Muscle layer of colon (tissue), 2 donors: ENCODE data around the gene CHST14.

Experiments used
- H3K27ac ChIP-seq: one replicate; pipeline ENCODE4 v1.7.0; 2013; ENCODE audit warnings: low read depth, mild to moderate bottlenecking, low read length, moderate library complexity
- H3K27me3 ChIP-seq, 2 donors: one replicate each; pipeline ENCODE4 v1.7.0; 2013; ENCODE audit warnings: low read length in 2 of 2, mild to moderate bottlenecking in 2 of 2; ENCODE audit not compliant: insufficient read depth in 2 of 2, control insufficient read depth in 1 of 2
- H3K36me3 ChIP-seq: one replicate; pipeline ENCODE4 v1.7.0; 2013; ENCODE audit warnings: mild to moderate bottlenecking, low read length; ENCODE audit not compliant: insufficient read depth
- H3K4me1 ChIP-seq: one replicate; pipeline ENCODE4 v1.7.0; 2013; ENCODE audit warnings: mild to moderate bottlenecking, low read length; ENCODE audit not compliant: insufficient read depth
- H3K4me3 ChIP-seq, 2 donors: one replicate each; pipeline ENCODE4 v1.7.0; 2013; ENCODE audit warnings: low read length in 2 of 2, low read depth in 1 of 2, mild to moderate bottlenecking in 1 of 2, moderate library complexity in 1 of 2
- H3K9ac ChIP-seq: one replicate; pipeline ENCODE4 v1.7.0; 2013; ENCODE audit warnings: low read length
- H3K9me3 ChIP-seq: one replicate; pipeline ENCODE4 v1.7.0; 2013; ENCODE audit warnings: mild to moderate bottlenecking, low read length
- donor health status: abdominal sarcoma.
- donor health status: Adenocarcinoma of cecum.

Gene CHST14

GRCh38 chr15:40436116-40436891, 34.5 kb upstream of the CHST14 start:
- Histone ChIP-seq H3K4me1 (peaks cover 26% of the 10 kb centered on the region), H3K9ac (no peak overlapping the region), H3K4me3 (peak overlapping the region; percentile 31 to 44), H3K9me3 (no peaks in the 10 kb centered on the region), H3K27ac (no peak overlapping the region), H3K36me3 (no peaks in the 10 kb centered on the region), H3K27me3 (peaks cover 15 to 44% of the 10 kb centered on the region in 2 donors)

GRCh38 chr15:40436892-40437751, 33.7 kb upstream of the CHST14 start:
- peaks cover 15 to 44% of the 10 kb centered on the region in 2 donors for H3K27me3 ChIP-seq

DNA sequence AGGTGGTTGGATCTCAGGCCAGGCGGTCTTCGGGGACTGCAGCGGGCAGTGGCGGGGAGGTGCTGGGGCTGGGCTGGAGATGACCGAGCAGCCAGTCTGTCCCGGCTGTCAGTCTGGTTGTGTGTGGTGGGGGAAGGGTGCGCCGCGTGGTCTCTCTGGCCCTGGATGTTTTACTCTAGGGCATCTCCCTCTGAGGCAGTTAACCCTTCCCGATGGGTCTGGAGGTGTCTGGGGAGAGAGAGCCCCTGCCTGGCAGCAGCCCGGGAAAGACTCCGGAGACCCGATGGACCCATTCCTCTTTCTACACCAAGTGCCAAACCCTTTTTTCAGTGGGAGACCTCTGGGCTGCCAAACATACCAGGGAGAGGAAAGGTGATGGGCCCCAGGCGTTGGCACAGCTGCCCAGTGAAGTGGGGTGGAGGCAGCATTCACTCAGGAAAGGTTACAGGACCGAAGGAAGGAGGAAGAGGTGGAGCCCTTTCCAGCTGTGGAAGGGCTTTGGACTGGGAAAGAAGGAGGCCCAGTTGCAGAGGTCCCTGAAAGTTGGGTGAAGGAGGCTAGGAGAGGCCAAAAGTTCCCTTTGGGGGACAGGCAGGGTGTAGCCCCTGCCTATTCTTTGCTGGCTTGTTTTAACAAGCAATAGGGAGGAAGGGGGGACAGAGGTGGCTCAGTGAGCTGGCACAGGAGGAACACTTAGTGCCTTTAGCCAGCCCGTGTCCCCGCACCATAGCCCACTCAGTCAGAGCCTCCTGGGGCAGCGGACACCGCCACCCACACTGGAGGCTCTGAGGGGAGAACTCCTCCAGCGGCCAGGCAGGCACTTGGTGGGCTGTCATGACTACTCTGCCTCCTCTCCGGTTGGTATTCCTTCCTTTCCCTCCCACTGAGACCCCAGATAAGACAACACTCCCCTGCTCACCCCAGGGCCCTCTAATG, 32.8 kb upstream of the CHST14 start:
- Histone ChIP-seq H3K9me3 (no peaks in the 10 kb centered on the region), H3K27ac (no peak overlapping the region), H3K4me1 (peaks cover 35% of the 10 kb centered on the region), H3K27me3 (peaks cover 15 to 44% of the 10 kb centered on the region in 2 donors), H3K4me3 (no peak overlapping the region), H3K36me3 (no peaks in the 10 kb centered on the region), H3K9ac (no peak overlapping the region)

More at GRCh38 chr15:40436892-40437751, 33.7 kb upstream of the CHST14 start:
- H3K9ac ChIP-seq, result no peak overlapping the region
- no peaks in the 10 kb centered on the region for H3K9me3 ChIP-seq
- H3K4me1 ChIP-seq, result peaks cover 26% of the 10 kb centered on the region
- H3K4me3 ChIP-seq, result peak overlapping the region; percentile 31 to 44
- H3K36me3 ChIP-seq, result no peaks in the 10 kb centered on the region
- no peak overlapping the region for H3K27ac ChIP-seq

GRCh38 chr15:40438712-40439111, 32.1 kb upstream of the CHST14 start:
- Histone ChIP-seq H3K27ac (no peak overlapping the region), H3K4me3 (no peak overlapping the region), H3K4me1 (peaks cover 38% of the 10 kb centered on the region), H3K9me3 (no peaks in the 10 kb centered on the region), H3K9ac (no peak overlapping the region), H3K27me3 (peaks cover 15 to 44% of the 10 kb centered on the region in 2 donors), H3K36me3 (no peaks in the 10 kb centered on the region)

DNA sequence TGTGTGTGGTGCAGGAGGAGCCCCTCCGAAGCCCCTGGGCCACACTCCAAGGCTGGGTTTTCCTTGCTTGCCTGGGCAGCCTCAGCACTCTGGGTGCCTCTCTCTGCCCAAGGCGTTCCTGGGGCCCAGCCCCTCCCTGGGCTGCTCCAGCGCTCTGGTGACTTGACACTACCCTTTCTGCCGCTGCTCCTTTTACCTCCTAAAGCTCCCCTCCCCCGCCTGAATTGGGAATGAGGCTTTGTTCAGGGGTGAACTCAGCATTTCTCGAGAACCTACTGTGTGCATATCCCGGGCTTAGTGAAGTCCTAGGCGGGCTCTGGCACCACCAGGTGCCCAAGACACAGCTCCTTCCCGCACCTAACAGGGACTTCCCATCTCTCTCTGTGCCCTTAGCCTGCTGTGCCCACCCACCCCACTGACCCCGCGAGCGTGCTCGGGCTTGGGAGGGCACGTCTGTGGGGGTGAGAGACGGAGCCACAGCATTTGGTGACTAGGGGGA, 31.3 kb upstream of the CHST14 start:
- Histone ChIP-seq H3K27me3 (peaks cover 15 to 44% of the 10 kb centered on the region in 2 donors), H3K9ac (peak overlapping the region; percentile 33), H3K36me3 (no peaks in the 10 kb centered on the region), H3K9me3 (no peaks in the 10 kb centered on the region), H3K4me1 (peaks cover 38% of the 10 kb centered on the region), H3K27ac (no peak overlapping the region), H3K4me3 (peak overlapping the region; percentile 73 to 78)

DNA sequence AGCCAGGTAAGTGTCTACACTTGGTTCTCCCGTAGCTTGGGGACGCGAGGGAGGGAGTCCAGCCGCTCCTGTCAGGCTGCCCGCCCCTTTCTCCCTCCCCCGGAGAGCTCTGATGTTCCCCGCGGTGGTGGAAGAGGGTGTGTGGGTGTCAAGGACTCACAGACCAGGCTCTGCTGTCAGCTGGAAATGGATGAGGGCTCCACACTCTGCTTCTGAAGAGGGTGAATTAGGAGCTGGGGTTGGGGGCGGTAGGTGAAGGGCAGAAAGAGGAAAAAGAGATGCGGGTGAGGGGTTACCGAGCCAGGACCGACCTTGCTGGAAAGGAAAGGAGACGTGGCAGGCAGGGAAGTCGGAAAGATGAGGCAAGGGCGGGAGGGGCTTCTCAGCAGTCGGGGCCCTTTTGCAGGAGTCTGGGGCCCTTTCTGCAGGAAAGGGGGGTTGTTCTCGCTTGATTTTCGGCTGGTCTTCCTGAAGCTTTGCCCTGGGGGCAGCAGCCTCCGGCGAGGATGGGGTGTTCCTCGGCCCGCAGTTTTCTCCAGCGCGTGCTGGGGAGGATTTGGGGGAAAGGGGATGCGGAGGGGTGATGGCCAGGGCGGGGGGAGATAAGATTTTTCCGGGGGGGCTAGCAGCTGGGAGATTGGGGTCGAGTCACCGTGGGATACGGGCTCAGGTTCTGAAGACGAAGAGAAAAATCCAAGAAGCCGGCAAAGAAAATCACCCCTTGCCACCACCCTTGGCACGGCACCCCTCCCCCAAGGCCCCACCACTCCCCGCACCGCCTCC, 30.6 kb upstream of the CHST14 start:
- Histone ChIP-seq H3K27ac (peak overlapping the region; percentile 45), H3K36me3 (no peaks in the 10 kb centered on the region), H3K4me1 (peaks cover 43% of the 10 kb centered on the region), H3K9me3 (no peaks in the 10 kb centered on the region), H3K27me3 (peaks cover 15 to 43% of the 10 kb centered on the region in 2 donors), H3K4me3 (peak overlapping the region; percentile 73 to 78), H3K9ac (peak overlapping the region; percentile 33)

- H3K27me3 ChIP-seq, result peaks cover 15 to 35% of the 10 kb centered on the region in 2 donors
- H3K4me1 ChIP-seq, result peaks cover 45% of the 10 kb centered on the region
- H3K4me3 ChIP-seq, result peak within 1 kb of the TSS; percentile 73 to 78
- no peaks in the 10 kb centered on the region for H3K36me3 ChIP-seq
- peak within 1 kb of the TSS; percentile 33 for H3K9ac ChIP-seq
- peak within 1 kb of the TSS; percentile 45 for H3K27ac ChIP-seq
- H3K9me3 ChIP-seq, result no peaks in the 10 kb centered on the region
These were observed 29.8 kb upstream of the CHST14 start, which contains the start of gene BAHD1 for GRCh38 chr15:40440743-40441564. Gene BAHD1 (plus strand): TSS chr15:40440953. CDS start chr15:40458465, 17,512 bp downstream.

- peak overlapping the region; percentile 52 to 72 for H3K4me3 ChIP-seq
- no peak overlapping the region for H3K9ac ChIP-seq
- peak overlapping the region; percentile 30 for H3K27ac ChIP-seq
- H3K36me3 ChIP-seq, result no peaks in the 10 kb centered on the region
- H3K4me1 ChIP-seq, result peaks cover 42% of the 10 kb centered on the region
- H3K9me3 ChIP-seq, result no peaks in the 10 kb centered on the region
- peaks cover 10 to 26% of the 10 kb centered on the region in 2 donors for H3K27me3 ChIP-seq
These were observed 28.9 kb upstream of the CHST14 start for GRCh38 chr15:40441565-40442531.

- Histone ChIP-seq H3K4me1 (peaks cover 35% of the 10 kb centered on the region), H3K36me3 (no peaks in the 10 kb centered on the region), H3K9ac (no peak overlapping the region), H3K27me3 (peaks cover 0 to 12% of the 10 kb centered on the region in 2 donors), H3K4me3 (no peak overlapping the region), H3K9me3 (no peaks in the 10 kb centered on the region), H3K27ac (no peak overlapping the region)
These were observed 27.5 kb upstream of the CHST14 start for GRCh38 chr15:40443255-40443654.
